NK-92 treated with Interleukin-12 subunit alpha and Interleukin-12 subunit beta, amount 100 ng/mL, for 24 hours (cell line): ENCODE data around the gene CHPF2.

Source experiments
- DNase-seq: peaks from one replicate; lab custom pipeline; 2025; lab: John Stamatoyannopoulos, UW

CHPF2 gene, protein sequence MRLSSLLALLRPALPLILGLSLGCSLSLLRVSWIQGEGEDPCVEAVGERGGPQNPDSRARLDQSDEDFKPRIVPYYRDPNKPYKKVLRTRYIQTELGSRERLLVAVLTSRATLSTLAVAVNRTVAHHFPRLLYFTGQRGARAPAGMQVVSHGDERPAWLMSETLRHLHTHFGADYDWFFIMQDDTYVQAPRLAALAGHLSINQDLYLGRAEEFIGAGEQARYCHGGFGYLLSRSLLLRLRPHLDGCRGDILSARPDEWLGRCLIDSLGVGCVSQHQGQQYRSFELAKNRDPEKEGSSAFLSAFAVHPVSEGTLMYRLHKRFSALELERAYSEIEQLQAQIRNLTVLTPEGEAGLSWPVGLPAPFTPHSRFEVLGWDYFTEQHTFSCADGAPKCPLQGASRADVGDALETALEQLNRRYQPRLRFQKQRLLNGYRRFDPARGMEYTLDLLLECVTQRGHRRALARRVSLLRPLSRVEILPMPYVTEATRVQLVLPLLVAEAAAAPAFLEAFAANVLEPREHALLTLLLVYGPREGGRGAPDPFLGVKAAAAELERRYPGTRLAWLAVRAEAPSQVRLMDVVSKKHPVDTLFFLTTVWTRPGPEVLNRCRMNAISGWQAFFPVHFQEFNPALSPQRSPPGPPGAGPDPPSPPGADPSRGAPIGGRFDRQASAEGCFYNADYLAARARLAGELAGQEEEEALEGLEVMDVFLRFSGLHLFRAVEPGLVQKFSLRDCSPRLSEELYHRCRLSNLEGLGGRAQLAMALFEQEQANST

DNA sequence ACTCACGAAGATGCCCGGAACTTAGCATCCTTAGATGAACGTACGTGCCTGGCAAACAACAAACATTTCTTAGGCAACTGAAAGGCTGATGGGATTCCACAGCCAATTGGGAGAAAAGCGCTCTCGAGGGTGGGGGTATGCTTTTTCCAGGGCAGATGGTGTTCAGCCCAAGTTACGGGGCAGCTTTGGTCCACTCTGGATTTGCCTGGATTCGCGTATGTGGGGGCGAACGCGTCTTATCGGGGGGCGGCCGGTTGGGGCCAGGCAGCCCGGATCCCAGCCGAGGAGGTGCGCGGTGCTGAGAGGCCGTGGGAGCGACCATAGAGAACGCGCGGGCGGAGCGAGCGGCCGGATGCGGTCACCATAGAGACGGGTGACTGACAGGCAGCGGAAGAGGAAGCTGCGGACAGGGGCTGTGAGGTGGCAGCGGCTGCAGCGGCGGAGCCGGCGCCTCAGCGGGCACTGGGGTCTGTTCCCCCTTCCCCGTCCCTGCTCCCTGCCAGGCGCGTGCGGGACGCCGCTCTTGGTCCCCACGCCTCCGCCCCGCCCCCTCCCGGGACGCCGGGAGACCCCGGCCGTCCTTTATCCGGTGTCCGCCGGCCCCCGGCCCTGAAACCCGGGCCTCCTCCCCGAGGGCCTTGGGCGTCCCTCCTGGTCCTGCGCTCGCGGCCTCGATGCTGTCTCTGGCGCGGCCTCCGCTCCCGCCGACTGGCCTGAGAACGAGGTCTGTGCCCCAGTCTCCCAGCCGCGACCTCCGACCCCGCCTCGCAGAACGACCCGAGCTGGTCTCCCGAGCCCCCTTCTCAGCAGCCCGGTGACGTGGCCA is at the start of gene CHPF2:
TSS of gene CHPF2 (plus strand) at position 393 of the 826 bp plus-strand sequence. CDS start 1,529 bp downstream, outside the sequence.
- DNase-seq: peak; percentile 89

DNA sequence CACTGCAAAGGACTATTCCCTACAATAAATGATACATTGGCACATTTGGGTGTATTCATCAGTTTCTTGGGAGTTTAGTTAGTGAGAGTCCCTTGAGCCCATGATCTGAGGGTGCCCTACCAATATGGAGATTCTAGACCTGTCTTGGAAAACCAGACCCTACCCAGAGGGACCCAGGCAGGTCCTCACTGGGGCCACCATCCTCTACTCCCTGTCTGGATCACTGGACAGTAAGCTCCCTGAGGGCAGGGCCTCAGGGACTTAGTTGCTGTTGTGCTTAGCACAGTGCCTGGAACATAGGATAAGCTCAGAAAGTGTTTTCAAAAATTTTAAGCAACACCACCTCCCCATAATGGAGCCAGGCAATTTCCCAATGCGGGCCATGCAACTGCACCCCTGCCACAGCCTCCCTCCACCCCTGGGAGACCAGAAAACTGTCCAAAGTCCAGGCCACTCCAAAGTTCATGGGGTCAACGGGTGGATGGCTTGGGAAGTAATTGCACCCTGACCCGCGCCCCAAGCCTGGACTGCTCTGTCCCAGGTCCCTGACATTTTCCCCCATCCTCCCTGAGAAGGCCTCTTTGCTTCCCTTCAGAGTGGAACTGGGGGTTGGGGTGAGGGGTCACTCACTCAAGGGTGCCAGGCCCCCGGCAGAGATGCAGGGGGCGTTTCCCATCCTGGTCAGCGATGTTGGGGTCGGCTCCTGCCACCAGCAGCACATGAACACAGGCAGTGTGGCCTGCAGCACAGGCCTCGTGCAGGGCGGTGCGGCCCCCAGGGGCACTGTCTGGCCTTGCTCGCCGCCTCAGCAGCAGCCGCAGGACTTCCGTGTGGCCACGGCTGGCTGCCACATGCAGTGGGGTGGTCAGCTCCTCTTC is 46.3 kb upstream of the CHPF2 start:
- no peak for DNase-seq

DNA sequence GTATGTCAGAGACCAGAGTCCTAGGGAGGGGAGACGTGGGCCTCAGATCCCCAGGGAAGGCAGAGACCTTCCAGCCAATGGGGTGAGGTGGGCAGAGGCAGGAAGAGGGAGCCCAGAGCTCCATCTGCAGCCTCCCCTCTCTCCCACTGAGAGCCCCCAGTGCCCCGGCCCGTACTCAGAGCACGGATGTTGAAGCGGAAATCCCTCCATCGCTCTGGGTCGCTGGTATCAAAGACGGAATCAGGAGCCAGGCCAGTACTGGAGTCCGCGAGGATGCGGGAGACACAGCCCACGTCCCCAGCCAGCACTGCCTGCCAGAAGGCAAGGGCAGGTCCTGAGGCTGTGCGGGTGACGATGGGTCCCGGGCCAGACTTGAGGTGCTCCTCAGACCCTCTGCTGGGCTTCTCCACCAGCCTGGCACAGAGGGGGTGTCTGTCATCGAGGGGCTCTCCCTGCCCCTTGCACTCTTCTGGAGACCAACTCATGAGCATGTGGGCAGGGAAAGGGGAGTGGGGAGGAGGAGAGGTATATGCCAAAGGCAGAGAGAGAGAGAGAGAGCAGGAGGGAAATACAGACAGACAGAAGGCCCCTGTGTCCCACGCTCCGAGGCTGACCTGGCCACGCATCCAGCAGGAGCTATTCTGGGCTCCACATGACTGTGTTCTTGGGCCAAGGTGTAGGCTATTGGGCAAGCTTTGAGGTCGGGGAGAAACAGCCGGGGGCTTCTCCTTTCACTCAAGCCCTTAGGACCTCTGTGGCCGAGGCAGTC is 45.5 kb upstream of the CHPF2 start, which contains the start of gene ASB10:
TSS of gene ASB10 (minus strand) at position 611 of the 769 bp plus-strand sequence. CDS start at position 491, 120 bp downstream.
- DNase-seq: no peak

DNA sequence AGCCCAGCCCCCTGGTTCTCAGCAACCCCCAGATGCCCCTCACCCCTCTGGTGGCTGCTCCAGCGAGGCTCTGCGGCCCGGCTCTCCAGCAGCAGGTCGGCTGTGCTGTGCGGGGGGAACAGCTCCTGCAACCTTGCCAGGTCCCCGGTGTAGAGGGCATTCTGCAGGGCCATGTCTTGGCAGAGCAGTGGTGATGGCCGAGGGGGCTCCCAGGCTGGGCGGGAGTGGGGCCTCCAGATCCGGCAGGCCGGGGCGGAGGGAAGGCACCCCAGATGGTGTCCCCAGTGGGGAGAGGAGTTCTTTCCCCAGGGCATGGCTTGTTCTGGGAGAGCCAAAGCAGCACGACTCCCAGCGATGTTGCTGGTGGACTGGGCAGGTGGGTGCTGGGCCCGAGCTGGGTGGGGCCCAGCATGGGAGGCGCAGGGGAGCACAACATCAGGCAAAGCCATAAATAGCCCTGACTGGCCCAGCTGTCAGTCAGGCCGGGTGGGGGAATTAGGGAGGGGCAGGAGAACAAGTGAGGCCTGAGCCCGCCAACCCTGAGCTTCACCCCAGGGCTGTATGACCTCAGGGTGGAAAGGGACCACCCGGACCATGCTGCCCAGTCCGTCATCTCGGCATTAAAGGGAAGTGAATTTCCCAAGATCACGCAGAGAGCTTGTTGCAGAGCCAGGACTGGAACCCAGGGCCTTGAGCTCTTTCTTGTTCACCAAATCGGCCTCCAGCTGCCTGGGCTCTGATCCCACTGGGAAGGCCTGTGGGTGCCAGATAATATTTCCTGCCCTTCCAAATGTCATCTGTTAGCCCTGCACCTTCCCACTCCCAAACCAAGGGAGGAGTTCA is 44.7 kb upstream of the CHPF2 start:
- no peak for DNase-seq

DNA sequence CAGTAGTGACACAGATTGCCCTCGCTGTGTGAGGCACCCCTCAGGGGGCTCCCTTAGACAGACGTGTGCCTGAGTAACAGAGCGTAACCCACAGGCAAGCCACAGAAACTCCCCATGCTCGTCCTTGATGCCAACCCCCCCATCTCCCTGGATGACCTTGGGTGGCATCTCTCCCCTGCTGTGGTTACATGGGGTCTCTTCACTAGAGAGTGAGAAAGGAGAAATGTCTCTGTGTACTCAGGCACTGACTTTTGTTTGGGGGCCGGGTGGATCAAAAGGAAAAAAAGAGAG is 44.1 kb upstream of the CHPF2 start:
- DNase-seq: no peak

DNA sequence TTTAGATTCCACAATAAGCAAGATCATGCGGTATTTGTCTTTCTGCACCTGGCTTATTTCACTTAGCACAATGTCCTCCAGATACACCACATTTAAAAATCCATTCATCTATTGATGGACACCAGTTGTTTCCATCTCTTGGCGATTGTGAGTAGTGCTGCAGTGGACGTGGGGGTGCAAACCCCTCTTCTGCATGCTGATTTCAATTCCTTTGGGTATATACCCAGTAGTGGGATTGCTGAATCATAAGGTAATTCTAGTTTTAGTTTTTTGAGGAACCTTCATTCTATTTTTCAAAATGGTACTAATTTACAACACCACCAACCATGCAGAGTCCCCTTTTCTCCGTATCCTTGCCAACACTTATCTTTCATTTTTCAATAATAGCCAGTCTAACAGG is 43.2 kb upstream of the CHPF2 start:
- no peak for DNase-seq

DNA sequence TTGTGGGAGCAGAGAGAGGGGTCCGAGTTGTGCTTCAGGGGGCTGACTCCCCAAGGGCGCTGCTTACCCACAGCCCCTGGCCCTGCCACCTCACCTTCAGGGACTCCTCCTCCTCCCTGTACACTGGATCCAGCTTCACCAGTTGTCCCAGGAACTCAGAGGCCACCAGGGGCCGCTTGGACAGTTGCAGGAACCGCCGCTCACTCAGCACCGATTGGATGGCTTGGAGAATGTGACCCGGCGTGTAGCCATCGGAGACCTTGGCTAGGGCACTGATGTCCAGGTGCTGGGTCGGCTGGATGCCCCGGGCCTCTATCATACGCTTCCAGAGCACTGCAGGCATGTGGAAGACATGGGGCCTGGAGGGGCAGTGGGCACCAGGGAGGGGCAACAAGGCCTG is 40.7 kb upstream of the CHPF2 start:
- DNase-seq: no peak

DNA sequence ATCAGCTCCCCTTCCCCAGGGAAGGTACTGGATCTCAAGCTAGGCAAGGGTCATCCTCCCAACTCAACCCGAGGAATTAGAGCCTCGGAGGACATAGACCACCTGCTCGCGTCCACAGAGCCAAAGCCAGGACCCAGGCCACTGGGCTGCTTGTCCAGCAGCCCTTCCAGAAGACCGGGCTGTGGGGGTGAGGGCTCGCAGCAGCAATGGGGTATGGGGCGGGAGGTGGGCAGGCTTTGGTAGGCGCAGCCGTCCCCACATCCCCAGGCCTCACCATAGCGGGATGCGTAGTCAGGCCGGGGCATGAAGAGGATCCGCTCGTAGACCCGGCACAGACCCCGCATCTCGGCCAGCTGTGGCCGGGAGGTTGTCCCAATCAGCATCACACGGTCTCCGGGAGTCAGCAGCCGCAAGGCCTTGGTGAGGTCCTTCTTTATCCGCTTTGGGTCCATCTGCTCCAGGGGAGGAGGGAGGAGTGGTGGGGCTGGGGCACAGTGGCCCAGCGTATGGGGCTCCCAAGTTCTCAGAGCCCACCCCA is 40.2 kb upstream of the CHPF2 start:
- DNase-seq: no peak

DNA sequence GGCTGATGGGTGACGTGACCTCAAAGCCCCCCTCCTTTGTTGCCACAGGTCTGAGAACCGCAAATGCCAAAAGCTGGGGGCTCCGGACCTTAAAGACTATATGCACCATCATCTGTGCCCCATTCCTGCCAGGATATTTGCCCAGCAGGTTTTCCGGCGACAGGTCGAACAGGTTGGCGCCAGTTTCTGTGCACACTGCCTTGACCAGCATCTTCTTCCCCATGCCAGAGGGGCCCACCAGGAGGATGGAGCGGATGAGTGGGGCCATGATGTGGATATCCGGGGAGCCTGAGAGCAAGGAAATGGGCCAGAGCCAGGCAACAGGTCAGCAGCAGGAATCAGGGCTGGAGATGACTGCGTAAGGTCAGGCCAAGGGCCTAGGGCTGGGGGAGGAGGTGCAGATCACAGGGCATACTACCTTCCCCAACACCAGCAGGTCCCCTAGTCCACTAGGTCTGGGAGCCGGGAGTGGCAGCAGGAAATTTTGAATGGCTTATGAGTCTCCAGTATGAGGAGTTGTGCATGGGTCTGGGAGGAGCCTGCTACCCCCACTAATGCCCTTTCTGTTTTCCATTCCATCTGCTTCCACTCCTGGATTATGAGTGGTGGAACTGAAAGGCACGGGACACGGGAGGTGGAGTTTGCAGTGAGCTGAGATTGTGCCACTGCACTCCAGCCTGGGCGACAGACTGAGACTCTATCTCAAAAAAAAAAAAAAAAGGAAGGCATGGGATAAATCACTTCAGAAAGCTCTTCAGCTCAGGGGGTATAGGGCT is 38.9 kb upstream of the CHPF2 start:
- no peak for DNase-seq

DNA sequence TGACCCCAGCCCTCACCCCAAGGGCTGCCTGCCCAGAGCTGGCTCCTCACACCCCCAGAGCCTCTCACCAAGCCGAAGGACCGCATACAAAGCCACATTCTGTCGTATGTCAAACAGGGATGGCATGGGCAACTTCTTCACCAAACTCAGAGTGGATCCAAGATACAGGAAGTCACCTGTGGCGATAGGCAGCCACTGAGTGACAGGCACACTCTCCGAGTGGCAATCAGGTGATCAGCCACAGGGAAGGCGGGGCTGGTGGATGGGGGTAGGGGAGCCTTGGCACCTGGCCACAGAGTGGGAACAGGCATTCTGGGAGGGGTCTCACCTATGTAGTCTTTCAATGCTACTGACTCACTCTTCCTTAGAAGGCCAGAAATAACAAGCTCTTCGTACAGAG is 38.1 kb upstream of the CHPF2 start:
- no peak for DNase-seq

DNA sequence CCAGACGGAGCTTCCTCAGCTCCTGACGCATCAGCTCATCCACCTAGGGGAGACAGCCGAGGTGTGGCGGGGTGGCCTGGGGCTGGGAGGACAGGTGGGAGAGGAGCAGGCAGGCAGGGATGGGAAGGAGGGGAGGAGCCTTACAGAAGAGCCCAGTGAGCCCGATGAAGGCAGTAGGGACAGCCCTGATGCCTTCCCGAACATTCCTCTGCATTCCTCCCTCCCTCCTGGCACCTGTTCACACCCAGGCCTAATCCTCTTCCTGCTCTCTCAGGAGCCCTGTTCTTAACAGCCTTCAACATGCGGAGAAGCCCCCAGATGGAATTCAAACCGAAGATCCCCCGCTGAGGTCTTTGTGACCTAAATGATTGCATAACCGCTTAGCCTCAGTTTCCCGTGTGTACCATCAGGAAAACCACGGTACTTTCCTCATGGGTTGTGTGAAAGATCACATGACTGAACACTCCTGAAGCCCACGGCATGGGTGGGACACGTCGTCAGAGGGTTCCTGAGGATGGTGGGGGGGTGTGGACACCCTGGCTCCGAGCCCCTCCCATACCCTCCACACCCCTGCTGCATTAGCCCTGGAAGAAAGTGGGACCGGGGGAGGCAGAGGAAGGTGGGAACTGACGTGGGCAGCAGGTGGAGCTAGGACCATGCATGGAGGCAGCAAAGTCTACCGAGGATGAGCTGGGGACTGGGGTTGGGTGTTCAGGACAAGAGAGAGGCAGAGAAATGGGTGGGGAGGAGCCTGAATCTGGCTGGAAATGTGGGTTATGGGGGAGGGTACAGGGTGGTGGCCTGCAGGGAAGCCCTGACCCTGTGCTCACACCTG is 36.5 kb upstream of the CHPF2 start:
- DNase-seq: no peak

DNA sequence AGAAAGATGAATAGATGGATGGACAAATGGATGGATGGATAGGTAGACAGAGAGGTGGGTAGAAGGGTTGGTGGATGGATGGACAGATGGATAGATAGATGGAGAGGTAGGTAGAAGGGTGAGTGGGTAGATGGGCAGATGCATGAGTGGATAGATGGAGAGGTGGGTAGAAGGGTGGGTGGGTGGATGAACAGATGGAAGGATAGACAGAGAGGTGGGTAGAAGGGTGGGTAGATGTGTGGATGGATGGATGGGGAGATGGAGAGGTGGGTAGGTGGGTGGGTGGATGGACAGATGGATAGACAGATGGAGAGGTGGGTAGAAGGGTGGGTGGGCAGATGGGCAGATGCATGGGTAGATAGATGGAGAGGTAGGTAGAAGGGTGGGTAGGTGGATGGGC is 34.4 kb upstream of the CHPF2 start:
- DNase-seq: no peak

DNA sequence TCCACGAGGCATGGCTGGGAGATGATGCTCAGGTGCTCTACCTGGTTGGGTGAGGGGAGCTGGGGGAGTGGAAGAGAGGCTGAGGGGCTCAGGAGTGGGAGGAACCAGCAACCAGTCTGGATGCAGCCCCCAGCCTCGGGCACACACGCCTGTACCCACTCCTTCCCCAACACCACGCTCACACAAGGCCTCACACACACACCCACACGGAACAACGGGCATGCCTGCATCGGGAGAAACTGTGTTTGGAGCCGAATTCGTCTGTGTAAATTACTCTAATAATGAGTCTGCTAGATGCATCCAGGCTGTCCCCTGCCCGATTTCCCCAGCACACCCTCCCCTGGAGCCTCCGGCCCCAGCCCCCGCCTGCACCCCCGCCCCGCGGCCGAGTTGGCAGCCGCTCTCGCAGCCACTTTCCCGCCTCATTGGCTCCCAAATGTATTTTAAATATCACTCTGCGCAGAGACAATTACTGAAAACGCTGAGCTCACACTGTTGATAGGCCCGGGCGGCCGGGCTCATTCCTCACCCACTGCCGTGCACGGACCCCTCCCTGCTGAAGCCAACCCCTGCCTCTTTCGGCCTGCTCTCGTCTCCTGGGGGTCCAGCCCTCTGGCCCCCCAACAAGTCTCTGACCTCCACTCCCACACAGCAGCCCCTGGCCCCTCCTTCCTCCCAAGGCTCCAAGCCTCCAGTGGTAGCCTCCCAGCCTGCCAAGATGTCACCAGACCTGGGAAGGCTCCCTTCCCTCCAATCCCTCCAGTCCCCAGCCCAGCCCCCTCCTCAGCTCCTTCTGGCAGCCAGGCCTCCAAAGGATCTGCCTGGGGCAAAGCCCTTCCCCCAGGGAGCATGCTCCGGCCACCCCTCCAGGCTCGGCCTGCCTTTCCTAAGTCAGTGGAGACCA is 33.1 kb upstream of the CHPF2 start:
- DNase-seq: no peak

DNA sequence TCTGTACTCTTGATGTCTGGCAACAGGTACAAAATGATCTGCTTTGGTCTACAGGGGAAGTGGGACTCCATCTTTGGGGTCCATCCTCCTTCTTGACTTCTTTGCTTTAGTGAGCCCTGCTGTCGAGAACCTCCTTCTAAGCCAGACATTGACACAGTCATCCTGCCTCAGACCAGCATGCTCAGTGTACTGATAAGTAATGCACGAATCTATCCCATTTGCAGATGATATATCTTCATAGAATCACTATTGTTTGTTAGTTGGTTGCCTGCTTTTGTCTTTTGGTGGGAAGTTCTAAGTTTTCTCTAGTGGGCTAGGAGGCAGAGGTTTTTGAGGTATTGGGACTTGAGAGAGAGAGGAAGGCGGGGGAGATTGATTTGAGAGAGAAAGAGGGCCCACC is 30.9 kb upstream of the CHPF2 start:
- no peak for DNase-seq

DNA sequence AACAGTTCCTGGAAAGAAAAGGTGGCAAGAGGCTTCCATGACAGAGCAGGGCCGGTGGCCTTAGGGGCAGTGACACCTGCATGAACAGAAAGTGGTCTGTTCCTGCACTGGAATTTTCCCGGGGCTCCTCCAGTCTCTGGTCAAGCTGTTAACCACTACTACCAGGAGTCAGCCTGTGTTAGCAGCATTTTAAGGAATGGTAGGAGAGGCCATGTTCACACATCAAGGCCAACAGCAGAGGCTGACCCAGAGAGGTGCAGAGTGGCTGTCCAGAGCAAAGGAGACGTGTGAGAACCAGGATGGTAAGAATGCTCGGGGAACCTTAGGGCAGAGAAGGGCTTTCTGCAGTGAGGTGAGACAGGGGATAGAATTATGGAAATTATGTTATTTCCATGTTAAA is 30.5 kb upstream of the CHPF2 start:
- no peak for DNase-seq

DNA sequence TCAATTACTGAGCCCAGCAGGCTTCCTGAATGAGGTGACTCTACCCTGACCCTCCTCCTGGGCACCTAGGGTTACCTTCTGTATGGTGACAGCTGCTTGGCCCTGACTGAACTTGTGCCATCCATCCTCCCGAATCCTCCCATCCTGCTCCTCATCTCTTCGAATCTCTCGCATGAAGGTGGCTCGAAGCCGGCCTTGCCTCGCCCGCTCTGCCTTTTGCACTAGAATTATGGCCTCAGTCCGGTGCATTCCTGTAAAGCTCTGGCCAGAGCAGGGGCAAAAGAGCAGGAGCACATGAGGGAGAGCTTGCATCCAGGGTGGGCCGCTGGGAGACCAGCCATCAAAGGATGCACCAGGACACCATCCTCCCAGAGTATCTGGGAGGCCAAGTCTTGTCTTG is 29.4 kb upstream of the CHPF2 start:
- DNase-seq: no peak
